Inflammatory macrophage treated with lipopolysaccharide for 4 hours (primary cell): ENCODE results near the gene RAI1.
A peak's percentile ranks its signal among the peaks of the same experiment; 100 is the strongest.

Experiments used
- DNase-seq: peaks from one replicate; pipeline ENCODE4 v3.0.0-alpha.2; 2020

The RAI1 gene

GRCh38 chr17:17819111-17819510 is 137.9 kb downstream of the RAI1 start:
- no peak for DNase-seq

DNA sequence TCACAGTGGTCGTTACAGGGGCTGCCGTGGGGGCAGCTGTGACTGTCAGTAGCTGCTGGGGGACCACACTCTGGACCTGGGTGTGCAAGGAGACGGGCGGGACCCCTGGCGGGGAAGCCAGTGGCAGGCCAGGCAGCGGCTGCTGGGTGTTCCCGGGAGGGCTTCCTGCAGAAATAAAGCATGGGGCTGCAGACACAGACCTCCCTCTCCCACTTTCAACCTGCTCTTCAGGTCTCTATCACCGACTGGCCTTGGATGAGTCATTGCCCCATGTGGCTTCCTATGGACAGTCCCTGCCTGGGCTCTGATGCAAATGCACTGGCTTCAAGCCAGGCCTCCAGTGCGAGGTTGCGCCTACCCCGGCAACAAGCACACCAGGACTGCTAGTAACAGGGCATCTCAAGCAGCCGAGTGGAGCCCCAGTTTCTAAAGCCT is 138.3 kb downstream of the RAI1 start:
- DNase-seq: peak; percentile 93

DNA sequence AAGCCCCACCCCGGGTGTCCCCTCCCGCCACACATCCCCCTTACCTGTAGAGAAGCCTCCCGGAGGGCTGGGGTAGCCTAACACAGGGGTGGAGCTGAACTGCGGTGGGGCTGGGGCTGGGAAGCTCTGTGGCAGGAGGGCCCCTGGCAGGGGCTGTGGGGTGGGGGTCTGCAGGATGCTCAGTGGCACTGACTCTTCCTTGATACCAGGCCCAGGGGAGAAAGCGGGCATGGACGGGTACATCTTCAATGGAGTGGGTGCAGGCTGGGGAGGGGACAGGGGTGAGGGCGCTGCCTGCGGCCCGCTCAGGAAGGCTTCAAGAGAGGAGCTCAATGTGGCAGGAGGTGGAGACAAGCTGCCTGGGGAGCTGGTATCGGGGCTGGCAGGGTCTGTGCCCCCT is 138.8 kb downstream of the RAI1 start:
- no peak for DNase-seq

GRCh38 chr17:17820463-17821158 is 139.4 kb downstream of the RAI1 start:
- no peak for DNase-seq

DNA sequence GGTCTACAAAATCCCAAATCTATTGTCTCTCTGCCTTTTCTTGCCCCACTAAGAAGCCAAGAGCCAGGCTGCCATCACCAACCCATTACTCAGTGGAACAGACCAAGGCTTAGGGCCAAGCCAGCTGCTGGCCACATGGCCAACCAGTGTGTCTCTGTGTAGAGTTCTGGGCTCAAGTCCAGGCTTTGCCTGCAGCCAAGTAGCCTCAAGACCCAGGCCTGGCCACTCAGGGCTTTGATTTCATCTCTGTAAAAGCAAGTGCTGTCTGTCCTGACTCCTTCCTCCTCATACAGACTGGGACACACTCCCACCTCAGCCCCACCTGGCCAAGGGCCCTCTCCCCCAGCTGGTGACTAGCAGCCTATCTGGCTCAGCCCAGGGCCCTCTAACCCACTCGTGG is 140.9 kb downstream of the RAI1 start:
- DNase-seq: no peak

DNA sequence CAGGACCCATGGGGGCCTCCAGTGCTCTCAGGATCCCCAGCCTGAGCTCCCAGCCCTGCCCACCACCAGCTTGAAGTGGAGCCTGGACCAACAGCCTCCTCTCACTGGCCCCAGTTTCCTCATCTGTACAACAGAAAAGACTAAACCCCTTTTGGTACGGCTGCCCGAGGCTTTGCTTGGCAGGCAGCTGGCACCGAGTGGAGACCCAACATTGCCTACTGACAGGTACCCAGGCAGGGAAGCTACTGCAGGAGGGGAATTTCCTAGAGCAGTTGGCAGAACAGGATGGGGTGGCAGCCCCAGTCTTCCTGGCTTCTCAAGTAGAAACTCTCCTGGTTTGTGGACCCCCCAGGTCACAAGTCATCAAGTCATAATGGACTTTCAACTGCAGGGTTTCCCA is 141.4 kb downstream of the RAI1 start:
- no peak for DNase-seq

DNA sequence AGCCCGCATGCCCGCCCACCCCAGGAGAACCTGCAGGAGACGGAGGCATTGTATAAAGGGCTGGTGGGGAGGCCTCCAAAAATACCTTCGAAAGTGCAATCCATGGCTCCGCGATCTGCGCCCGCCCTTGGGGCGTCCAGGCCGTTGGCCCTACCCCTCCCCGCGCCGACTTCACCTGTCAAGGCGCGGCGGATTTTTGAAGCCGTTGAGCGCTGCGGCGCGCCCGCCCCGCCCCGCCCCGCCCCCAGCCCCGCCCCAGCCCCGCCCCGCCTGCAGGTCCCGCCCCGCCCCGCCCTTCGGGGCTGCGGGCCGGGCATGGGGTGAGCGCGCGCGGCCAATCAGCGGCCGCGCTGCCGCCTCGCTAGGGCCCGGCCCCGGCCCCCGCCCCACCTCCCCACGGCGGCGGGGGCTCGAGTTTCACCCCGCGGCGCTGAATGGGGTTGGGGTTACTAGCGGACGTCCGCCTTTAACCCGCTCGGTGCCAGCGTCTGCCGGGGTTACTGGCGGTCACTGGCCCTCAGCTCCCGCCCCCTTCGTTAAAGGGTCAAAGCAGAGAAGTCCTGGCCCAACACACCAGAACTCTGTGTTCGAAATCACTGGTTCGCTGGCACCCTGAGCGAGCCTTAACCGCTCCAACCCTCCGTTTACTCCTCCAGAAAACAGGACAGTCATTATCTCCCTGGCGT is 142.3 kb downstream of the RAI1 start:
- peak; percentile 83 for DNase-seq

- no peak for DNase-seq
These were observed 143.0 kb downstream of the RAI1 start for GRCh38 chr17:17824119-17824782.

DNA sequence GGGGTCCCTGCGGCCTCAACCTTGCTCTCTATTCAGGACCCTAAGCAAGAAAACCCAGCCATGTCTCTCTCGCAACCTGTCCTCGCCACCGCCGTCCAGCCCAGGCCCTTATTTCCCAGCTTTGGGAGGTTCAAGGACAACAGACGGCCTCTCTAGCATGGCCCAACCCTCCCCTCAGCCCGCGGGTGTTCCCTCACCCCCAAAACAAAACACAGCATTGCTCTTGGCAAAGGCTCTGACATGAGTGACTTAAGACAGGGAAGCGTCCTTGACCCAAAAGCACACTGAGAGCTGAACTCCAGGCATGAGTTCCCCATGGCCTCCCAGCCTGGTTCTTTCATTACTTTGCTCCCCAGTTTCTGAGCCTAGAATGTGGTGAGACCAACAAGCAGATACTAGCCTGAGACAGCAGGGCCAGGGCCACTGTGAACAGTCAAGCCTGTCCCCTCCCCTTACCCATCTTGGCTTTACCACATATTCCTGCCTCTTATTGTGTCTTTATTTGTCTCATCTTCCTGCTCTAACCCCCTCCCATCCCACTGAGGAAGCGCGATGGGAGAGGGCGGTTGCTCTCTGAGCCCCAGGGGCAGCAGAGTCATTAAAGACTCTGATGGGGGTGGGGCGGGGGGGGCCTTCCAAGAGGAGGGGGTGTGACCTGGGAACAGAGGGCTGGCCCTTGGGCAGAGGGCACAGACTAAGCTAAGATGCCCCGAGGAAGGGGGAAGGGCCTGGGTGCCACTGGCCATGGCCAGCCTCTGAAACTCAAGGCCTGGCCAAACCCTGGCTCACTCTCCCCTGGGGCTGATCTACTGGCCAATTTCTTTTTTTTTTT is 143.7 kb downstream of the RAI1 start:
- no peak for DNase-seq

GRCh38 chr17:17826342-17826713 is 145.1 kb downstream of the RAI1 start:
- no peak for DNase-seq

GRCh38 chr17:17826942-17827785 is 145.9 kb downstream of the RAI1 start:
- DNase-seq: no peak

- DNase-seq: no peak
These were observed 146.8 kb downstream of the RAI1 start for GRCh38 chr17:17827826-17828621.

DNA sequence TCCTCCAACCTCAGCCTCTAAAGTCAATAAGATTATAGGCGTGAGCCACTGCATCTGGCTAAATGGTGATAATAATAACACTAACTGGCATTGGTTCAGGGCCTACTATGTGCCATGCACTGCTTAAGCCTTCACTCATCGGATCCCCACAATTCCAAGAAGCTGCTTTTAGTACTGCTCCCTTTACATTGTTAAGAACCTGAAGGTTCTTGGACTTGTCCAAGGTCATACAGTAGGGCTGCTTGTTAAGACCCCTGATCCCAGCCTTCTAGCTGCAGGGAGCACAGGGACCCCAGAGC is 149.0 kb downstream of the RAI1 start:
- no peak for DNase-seq

DNA sequence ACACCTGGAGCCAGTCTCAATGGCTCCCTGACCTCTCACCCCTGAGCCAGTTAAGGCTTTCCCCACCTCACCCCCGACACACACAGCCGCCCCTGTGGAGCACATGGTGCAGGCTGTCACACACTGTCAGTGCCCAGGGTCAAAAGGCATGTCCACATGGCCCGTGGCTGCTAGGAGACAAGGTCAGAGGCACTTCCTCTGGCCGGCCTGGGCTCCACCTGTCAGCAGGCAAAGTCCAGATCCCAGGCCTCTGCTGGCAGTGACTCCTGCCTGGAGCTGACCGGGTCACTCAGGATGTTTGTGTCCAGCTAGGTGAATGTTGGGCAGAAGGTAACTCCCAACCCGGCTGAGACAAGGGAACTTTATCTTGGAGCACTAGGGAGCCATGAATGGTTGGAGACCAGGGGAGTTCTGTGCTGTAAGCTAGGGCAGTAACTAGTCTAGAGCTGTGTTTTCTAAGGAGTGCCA is 149.5 kb downstream of the RAI1 start:
- no peak for DNase-seq

DNA sequence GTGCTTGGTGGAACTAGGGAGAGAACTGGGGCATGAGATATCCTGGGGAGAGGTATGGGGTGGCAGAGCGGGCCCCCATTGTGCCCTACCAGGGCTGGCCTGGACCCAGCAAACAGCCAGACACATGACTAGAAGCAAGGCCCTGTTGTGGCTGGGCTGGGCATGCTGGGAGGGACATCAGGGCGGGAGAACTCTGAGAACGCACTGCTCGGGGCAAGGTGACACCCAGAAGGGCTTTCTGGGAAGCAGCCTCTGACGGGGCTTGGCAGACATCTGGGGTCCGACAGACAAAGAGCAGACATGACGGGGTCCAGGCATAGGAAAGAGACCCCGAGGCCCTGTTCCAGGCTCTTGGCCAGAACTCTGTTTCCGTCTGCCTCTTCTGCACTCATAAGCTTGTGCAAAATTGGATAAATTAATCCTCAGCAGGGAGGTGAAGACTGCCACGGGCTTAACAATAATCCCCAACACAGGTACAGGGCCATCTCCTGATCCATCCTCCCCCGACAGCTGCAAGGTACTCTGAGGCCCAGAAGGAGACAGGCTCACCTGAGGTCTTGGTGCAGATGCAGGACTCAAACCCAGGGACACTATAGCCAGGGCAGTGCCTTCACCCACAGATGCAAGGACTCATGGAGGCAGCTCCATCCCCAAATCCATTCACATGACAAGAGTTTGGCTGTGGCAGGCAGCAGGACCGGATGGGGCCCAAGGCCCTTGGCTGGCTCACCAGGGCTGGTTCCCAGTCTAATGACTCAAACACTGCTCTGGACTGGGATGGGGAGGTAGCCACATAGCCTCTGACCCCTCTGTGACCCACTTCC is 150.2 kb downstream of the RAI1 start:
- no peak for DNase-seq

GRCh38 chr17:17832032-17832363 is 150.7 kb downstream of the RAI1 start:
- no peak for DNase-seq

DNA sequence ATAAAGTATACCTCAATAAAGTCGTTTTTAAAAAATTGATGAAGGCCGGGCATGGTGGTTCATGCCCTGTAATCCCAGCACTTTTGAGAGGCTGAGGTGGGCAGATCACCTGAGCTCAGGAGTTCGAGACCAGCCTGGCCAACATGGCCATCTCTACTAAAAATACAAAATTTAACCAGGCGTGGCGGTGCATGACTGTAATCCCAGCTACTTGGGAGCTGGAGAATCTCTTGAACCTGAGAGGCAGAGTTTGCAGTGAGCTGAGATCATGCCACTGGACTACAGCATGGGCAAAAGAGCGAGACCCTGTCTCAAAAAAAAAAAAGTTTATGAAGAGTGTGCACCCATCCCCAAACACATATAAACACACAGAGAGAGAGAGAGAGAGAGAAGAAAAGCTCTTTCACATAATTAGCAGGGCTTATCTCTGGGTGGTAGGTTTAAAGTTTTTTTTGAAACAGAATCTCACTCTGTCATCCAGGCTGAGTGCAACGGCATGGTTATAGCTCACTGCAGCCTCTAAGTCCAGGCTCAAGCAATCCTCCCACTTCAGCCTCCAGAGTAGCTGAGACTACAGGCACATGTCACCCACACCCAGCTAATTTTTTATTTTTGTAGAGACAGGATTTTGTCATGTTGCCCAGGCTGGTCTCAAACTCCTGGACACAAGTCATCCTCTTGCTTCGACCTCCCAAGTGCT is 152.6 kb downstream of the RAI1 start:
- DNase-seq: no peak

- no peak for DNase-seq
These were observed 153.7 kb downstream of the RAI1 start for GRCh38 chr17:17834974-17835373.

GRCh38 chr17:17835415-17836249 is 154.4 kb downstream of the RAI1 start:
- no peak for DNase-seq
